Keratinocyte (primary cell): ENCODE results near the gene GXYLT2.

Experiments used
- EZH2 ChIP-seq: IDR thresholded peaks from one replicate; pipeline ENCODE4 v1.6.1; 2012; ENCODE audit warnings: inconsistent platforms, mild to moderate bottlenecking, low read length, moderate library complexity
- TF ChIP-seq, protein P1 (sequence below), 3 experiments: IDR thresholded peaks in 1 of 3; conservative IDR thresholded peaks in 1 of 3; optimal IDR thresholded peaks in 1 of 3; 2 replicates in 2 of 3; 3 replicates in 1 of 3; pipeline versions ENCODE3 to v1.5.1; 2011; ENCODE audit warnings: low read length in 3 of 3, mild to moderate bottlenecking in 3 of 3, moderate library complexity in 2 of 3, control low read depth in 1 of 3, inconsistent platforms in 1 of 3; ENCODE audit not compliant: insufficient read depth in 2 of 3; ENCODE audit errors: extremely low read depth in 1 of 3

DNA sequence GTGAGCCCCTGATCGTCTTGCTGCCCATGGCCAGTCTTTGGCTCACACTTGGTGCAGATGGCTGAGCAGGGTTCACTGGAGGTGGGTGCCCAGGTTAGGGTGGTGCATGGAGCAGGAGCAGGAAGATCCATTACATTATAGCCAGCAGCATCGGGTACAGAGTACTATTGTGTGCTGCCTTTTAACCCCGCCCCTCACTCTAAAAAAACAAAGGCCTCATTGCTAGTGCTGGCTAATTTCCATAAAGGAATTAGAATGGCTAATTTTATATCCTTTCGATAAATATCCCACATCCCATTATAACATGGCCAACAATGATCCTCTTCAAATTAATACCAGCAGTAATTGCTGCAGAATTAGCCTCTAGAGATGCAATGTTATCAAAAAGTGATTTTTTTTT, 63.0 kb downstream of the GXYLT2 start:
- TF ChIP-seq, protein P1, sequence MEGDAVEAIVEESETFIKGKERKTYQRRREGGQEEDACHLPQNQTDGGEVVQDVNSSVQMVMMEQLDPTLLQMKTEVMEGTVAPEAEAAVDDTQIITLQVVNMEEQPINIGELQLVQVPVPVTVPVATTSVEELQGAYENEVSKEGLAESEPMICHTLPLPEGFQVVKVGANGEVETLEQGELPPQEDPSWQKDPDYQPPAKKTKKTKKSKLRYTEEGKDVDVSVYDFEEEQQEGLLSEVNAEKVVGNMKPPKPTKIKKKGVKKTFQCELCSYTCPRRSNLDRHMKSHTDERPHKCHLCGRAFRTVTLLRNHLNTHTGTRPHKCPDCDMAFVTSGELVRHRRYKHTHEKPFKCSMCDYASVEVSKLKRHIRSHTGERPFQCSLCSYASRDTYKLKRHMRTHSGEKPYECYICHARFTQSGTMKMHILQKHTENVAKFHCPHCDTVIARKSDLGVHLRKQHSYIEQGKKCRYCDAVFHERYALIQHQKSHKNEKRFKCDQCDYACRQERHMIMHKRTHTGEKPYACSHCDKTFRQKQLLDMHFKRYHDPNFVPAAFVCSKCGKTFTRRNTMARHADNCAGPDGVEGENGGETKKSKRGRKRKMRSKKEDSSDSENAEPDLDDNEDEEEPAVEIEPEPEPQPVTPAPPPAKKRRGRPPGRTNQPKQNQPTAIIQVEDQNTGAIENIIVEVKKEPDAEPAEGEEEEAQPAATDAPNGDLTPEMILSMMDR (optimal IDR thresholded peaks at IDR 0.05 in 1 of 3, IDR thresholded peaks at IDR 0.05 in 1 of 3, conservative IDR thresholded peaks at IDR 0.05 in 1 of 3; ENCODE audit: extremely low read depth in 1 of 3, insufficient read depth in 2 of 3, low read length in 3 of 3): no peak
- TF ChIP-seq EZH2: no peak
